ENCODE data around the gene MAEA. TPM values are rescaled to one million over a fixed set of nuclear protein-coding genes. Genes with fewer than 3 reads are reported as not detected.

Gene MAEA
- total and polyA plus RNA-seq, 2 of the 8 experiments (the other 6 are each of a cell fraction or from before 2014, with no cell fraction given) = 75.8 to 133 TPM

DNA sequence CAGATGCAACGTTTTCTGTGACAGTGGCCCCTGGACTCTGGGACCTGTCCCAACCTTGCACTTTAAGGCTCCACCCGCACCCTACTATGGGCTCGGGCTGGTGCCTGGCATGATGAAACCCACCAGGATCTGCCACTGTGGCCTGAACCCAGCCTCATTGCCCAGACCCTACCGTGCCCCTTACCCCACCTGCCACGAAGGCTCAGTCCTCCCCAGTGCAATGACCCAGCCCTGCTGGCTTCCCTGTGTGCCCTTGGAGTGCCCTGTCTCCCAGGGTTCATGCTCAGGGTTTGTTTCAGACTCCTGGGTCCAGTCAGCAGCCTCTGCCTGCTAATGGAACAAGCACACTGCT is 60.5 kb downstream of the MAEA start:
- Histone ChIP-seq H4K5ac (ENCODE audit: insufficient read length, low read depth, low read length) (no peak overlapping the region), H4K8ac (ENCODE audit: extremely low read depth, insufficient read depth, low read length) (no peak overlapping the region), H2BK12ac (ENCODE audit: low read depth, low read length) (no peak overlapping the region), H3K4me2 (ENCODE audit: insufficient read depth in 1 of 2, low read depth in 2 of 2, low read length in 2 of 2) (no peak overlapping the region), H2BK15ac (ENCODE audit: low read length) (no peak overlapping the region), H4K20me1 (replicated peaks in 1 of 2; ENCODE audit: control insufficient read depth in 1 of 2, insufficient read depth in 2 of 2, low read length in 2 of 2) (peaks cover 0 to 7% of the 10 kb centered on the region in 2 experiments), H3K27ac (ENCODE audit: low read depth, low read length) (no peak overlapping the region), H3K23ac (ENCODE audit: insufficient read length) (no peak overlapping the region), H2AK5ac (ENCODE audit: low read depth, low read length) (no peak overlapping the region), H3K4me3 (ENCODE audit: extremely low read depth in 1 of 4, insufficient read depth in 2 of 4, low read depth in 3 of 4, low read length in 4 of 4) (no peak overlapping the region), H3K36me3 (ENCODE audit: control insufficient read depth in 2 of 4, insufficient read depth in 4 of 4, low read length in 3 of 4) (peaks cover 0 to 19% (median 5%) of the 10 kb centered on the region in 4 experiments; a peak in 3 of 8 replicates), H3K27me3 (replicated peaks in 1 of 4; ENCODE audit: control insufficient read depth in 3 of 4, extremely low read depth in 1 of 4, insufficient read depth in 3 of 4, low read length in 3 of 4) (no peaks in the 10 kb centered on the region), H3K9me3 (ENCODE audit: insufficient read depth in 2 of 2, low read depth in 1 of 2, low read length in 1 of 2) (no peaks in the 10 kb centered on the region), H3K79me2 (ENCODE audit: control insufficient read depth in 1 of 2, insufficient read depth in 2 of 2, low read length in 2 of 2) (peaks cover 0 to 5% of the 10 kb centered on the region in 2 experiments; a peak in 2 of 4 replicates), H3K79me1 (ENCODE audit: low read depth, low read length) (peaks cover 2% of the 10 kb centered on the region; the same call in 1 of the 2 replicates), H2AFZ (ENCODE audit: low read length) (no peak overlapping the region), H3K23me2 (ENCODE audit: low read depth, low read length) (peaks cover 10% of the 10 kb centered on the region), H3K56ac (replicated peaks; ENCODE audit: insufficient read length, low read depth, low read length) (no peak overlapping the region), H2BK20ac (ENCODE audit: low read length) (no peak overlapping the region), H3K4me1 (replicated peaks in 1 of 4; ENCODE audit: control insufficient read depth in 3 of 4, insufficient read depth in 4 of 4, low read length in 3 of 4) (peaks cover 0 to 6% (median 2%) of the 10 kb centered on the region in 4 experiments; a peak in 3 of 7 replicates), H2BK5ac (ENCODE audit: low read depth, low read length) (no peak overlapping the region; the same call in 1 of the 2 replicates), H3K9ac (replicated peaks in 1 of 4; ENCODE audit: extremely low read depth in 1 of 4, low read depth in 3 of 4, low read length in 3 of 4) (no peak overlapping the region), H3K18ac (ENCODE audit: extremely low read depth, low read length) (no peak overlapping the region), H3K4ac (replicated peaks; ENCODE audit: insufficient read length, low read depth, low read length) (no peak overlapping the region), H2BK120ac (replicated peaks; ENCODE audit: low read depth, low read length) (no peak overlapping the region), H3K14ac (ENCODE audit: insufficient read length) (no peak overlapping the region), H4K91ac (replicated peaks; ENCODE audit: insufficient read length, low read length) (no peak overlapping the region)
- no peak for FAIRE-seq
- ChIA-PET POLR2A (ENCODE audit: partially characterized antibody) (no interaction called here), CTCF (ENCODE audit: partially characterized antibody) (interaction anchor here (0.6 to 1.5 kb wide), 6 partner anchors 15 to 219 kb away, joined by 3 to 5 read pairs (median 3); no protein-coding TSS in a partner anchor)
- WGBS, 2 experiments (ENCODE audit: extremely low coverage in 1 of 2, insufficient coverage in 1 of 2, insufficient read length in 1 of 2, insufficient replicate concordance in 2 of 2, low coverage in 1 of 2, low lambda C conversion rate in 2 of 2, missing lambda C conversion rate in 1 of 2) = 91% methylated on average over 5 of the region's 5 CpGs; no CpG with 5 or more reads in 1 of the 2 experiments
- no peak for DNase-seq (ENCODE audit: low read depth in 1 of 2, low spot score in 2 of 2)

Measured in H1 (cell line).